Stimulated activated CD8-positive, alpha-beta memory T cell treated with anti-CD3 and anti-CD28 coated beads, Interleukin-4, amount 100 ng/mL, for 4 hours (primary cell): ENCODE measurements around the gene HNRNPA2B1.
"Not testable (repeated sequence)": the region's sequence is repeated elsewhere in the genome, so short reads cannot be mapped to it uniquely, and the experiment has no call there.

Experiments
- DNase-seq, 2 donors: peaks; one replicate each; pipeline ENCODE4 v3.0.0-alpha.2; 2020; ENCODE audit warnings: low read depth in 2 of 2, low spot score in 1 of 2

Gene HNRNPA2B1

GRCh38 chr7:26185131-26185843 lies 15.3 kb downstream of the HNRNPA2B1 start:
- no peak for DNase-seq

- not testable (repeated sequence) for DNase-seq
Observed at GRCh38 chr7:26184281-26185101, 16.1 kb downstream of the HNRNPA2B1 start.

GRCh38 chr7:26183545-26184280 lies 16.8 kb downstream of the HNRNPA2B1 start:
- no peak for DNase-seq

GRCh38 chr7:26182706-26183105 lies 17.8 kb downstream of the HNRNPA2B1 start:
- DNase-seq, result no peak

GRCh38 chr7:26182283-26182682 lies 18.3 kb downstream of the HNRNPA2B1 start:
- DNase-seq, result no peak

- DNase-seq, result no peak
Observed at GRCh38 chr7:26181474-26182227, 18.9 kb downstream of the HNRNPA2B1 start.

- no peak for DNase-seq
Observed at GRCh38 chr7:26180792-26181198, 19.8 kb downstream of the HNRNPA2B1 start.

GRCh38 chr7:26179826-26180497 lies 20.6 kb downstream of the HNRNPA2B1 start:
- no peak for DNase-seq

GRCh38 chr7:26179422-26179821 lies 21.1 kb downstream of the HNRNPA2B1 start:
- DNase-seq, result no peak

GRCh38 chr7:26178272-26178960 lies 22.1 kb downstream of the HNRNPA2B1 start:
- DNase-seq, result no peak

GRCh38 chr7:26177269-26177668 lies 23.3 kb downstream of the HNRNPA2B1 start:
- not testable (repeated sequence) for DNase-seq

GRCh38 chr7:26176696-26177095 lies 23.9 kb downstream of the HNRNPA2B1 start:
- not testable (repeated sequence) for DNase-seq

GRCh38 chr7:26175903-26176302 lies 24.6 kb downstream of the HNRNPA2B1 start:
- DNase-seq, result not testable (repeated sequence)

- DNase-seq, result no peak
Observed at GRCh38 chr7:26172048-26172447, 28.5 kb downstream of the HNRNPA2B1 start.

- DNase-seq, result no peak
Observed at GRCh38 chr7:26171601-26172000, 28.9 kb downstream of the HNRNPA2B1 start.

- DNase-seq, result no peak
Observed at GRCh38 chr7:26170663-26171062, 29.9 kb downstream of the HNRNPA2B1 start.

- no peak for DNase-seq
Observed at GRCh38 chr7:26169271-26169670, 31.3 kb downstream of the HNRNPA2B1 start.

- no peak for DNase-seq
Observed at GRCh38 chr7:26168458-26169023, 32.0 kb downstream of the HNRNPA2B1 start.

- DNase-seq, result peak in 1 of 2 donors; percentile 9
Observed at GRCh38 chr7:26167303-26167934, 33.1 kb downstream of the HNRNPA2B1 start.
